Central memory CD8-positive, alpha-beta T cell (primary cell): ENCODE data around the gene SMIM22.

Source experiments
- ATAC-seq: fragments of 150-1000 bp; cut with Tn5 transposase; replicated peaks from 2 replicates; pipeline ENCODE4 v1.10.0; 2022; ENCODE audit warnings: mild to moderate bottlenecking, moderate FRiP score, moderate number of reproducible peaks; ENCODE audit not compliant: poor library complexity, severe bottlenecking; ENCODE audit errors: extremely low read depth
- DNase-seq, 2 donors: peaks; one replicate each; pipeline ENCODE4 v3.0.0; 2021; ENCODE audit warnings: low spot score in 2 of 2
- H3K27ac Mint-ChIP-seq: one replicate; pipeline ENCODE4 v1.8.0; 2022; ENCODE audit warnings: low read depth, mild to moderate bottlenecking, moderate library complexity, mixed read lengths
- H3K27me3 Mint-ChIP-seq: one replicate; pipeline ENCODE4 v1.8.0; 2022; ENCODE audit warnings: mixed read lengths
- H3K36me3 Mint-ChIP-seq: one replicate; pipeline ENCODE4 v1.8.0; 2022; ENCODE audit warnings: mild to moderate bottlenecking, moderate library complexity, mixed read lengths; ENCODE audit not compliant: insufficient read depth
- H3K4me1 Mint-ChIP-seq: one replicate; pipeline ENCODE4 v1.8.0; 2022; ENCODE audit warnings: mixed read lengths
- H3K4me3 Mint-ChIP-seq: one replicate; pipeline ENCODE4 v1.8.0; 2022; ENCODE audit warnings: mild to moderate bottlenecking, moderate library complexity, mixed read lengths
- H3K9me3 Mint-ChIP-seq: one replicate; pipeline ENCODE4 v1.8.0; 2022; ENCODE audit warnings: mixed read lengths

Gene SMIM22

GRCh38 chr16:4826526-4826925, 31.4 kb downstream of the SMIM22 start:
- Mint-ChIP-seq H3K9me3 (no peaks in the 10 kb centered on the region), H3K27me3 (no peaks in the 10 kb centered on the region), H3K36me3 (peaks cover 75% of the 10 kb centered on the region), H3K27ac (no peak overlapping the region), H3K4me1 (peaks cover 19% of the 10 kb centered on the region), H3K4me3 (no peak overlapping the region)
- ATAC-seq (no peak), DNase-seq (no peak)

- Mint-ChIP-seq H3K36me3 (peaks cover 74% of the 10 kb centered on the region), H3K4me1 (peaks cover 19% of the 10 kb centered on the region), H3K4me3 (no peak overlapping the region), H3K27ac (no peak overlapping the region), H3K9me3 (no peaks in the 10 kb centered on the region), H3K27me3 (no peaks in the 10 kb centered on the region)
- DNase-seq (no peak), ATAC-seq (no peak)
These were observed 31.8 kb downstream of the SMIM22 start for GRCh38 chr16:4826980-4827379.

DNA sequence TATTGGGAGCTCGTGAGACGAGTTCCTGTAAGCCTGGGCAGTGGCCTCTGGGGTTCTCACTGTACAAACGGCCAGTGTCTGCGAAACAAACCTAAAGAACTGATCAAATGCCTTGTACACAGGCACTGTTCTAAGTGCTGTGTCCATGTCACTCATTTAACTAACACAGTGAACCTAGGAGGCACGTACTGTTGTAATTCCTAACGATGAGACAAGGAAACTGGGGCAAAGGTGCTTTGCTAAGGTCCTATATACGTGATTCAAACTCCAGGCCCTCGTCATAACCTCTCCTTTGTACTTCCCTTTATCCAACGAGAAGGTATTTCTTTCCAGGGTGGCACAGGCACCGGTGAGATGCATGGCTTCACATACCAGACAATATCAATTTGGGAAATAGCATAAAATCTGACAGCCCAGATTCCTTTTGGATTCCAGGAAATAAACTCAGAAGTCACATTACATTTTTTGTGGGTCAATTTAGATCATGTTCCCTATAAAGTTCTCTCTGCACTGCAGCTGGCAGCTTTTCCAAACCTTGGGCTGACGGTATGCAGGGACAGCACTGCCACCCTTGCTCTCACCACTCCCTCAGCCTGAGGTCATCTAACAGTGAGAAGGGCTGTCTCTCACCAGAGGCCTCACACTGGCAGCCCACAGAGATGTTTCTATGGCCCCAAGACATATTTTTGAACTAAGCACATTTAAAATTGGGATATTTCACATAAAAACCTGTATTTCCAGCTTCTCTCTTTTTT, 33.6 kb downstream of the SMIM22 start:
- DNase-seq (no peak), ATAC-seq (no peak)
- H3K9me3 Mint-ChIP-seq: no peaks in the 10 kb centered on the region
- H3K27ac Mint-ChIP-seq: no peak overlapping the region
- no peaks in the 10 kb centered on the region for H3K27me3 Mint-ChIP-seq
- no peak overlapping the region for H3K4me3 Mint-ChIP-seq
- H3K36me3 Mint-ChIP-seq: peaks cover 67% of the 10 kb centered on the region
- peaks cover 19% of the 10 kb centered on the region for H3K4me1 Mint-ChIP-seq

DNA sequence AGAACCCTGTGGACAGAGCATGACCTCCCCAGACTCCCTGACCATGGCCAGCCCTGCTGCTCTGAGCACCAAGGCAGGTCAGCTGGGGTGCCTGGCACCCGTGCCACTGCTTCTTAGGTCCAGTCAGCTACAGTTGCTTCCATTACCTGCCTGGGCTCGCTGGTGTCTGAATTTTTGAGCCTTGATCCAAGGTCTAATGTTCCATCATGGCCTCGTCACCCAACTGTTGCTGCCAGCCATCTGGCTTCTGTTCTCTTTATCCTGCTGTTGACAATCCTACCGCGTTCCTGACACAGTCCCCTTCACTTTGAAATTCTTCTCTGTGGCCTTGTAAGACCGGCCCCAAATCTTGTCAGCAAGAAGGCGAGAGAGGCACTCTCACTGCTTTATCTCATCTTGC, 35.2 kb downstream of the SMIM22 start:
- ATAC-seq (no peak), DNase-seq (no peak)
- Mint-ChIP-seq H3K27ac (peak overlapping the region; percentile 27), H3K27me3 (no peaks in the 10 kb centered on the region), H3K4me3 (no peak overlapping the region), H3K9me3 (no peaks in the 10 kb centered on the region), H3K4me1 (peaks cover 11% of the 10 kb centered on the region), H3K36me3 (peaks cover 61% of the 10 kb centered on the region)

DNA sequence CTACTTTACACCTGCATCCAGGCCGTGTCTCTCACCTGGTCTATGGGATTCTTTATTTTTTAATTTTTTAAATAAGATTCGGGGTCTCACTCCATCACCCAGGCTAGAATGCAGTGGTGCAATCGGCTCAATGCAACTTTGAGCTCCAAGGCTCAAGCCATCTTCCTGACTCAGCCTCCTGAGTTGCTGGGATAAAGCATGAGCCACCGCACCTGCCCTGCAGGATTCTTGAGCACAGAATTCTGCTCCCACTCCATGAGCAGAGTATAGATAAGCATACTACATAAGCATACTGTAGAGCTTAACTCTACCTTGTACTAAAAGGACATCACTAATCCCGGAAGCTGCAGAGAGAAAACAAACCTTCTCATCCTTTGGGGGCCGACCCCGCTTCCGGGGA, 36.4 kb downstream of the SMIM22 start:
- Mint-ChIP-seq H3K4me1 (peaks cover 11% of the 10 kb centered on the region), H3K27ac (peak overlapping the region; percentile 27), H3K4me3 (no peak overlapping the region), H3K36me3 (peaks cover 60% of the 10 kb centered on the region), H3K27me3 (no peaks in the 10 kb centered on the region), H3K9me3 (no peaks in the 10 kb centered on the region)
- no peak for DNase-seq
- ATAC-seq: no peak

DNA sequence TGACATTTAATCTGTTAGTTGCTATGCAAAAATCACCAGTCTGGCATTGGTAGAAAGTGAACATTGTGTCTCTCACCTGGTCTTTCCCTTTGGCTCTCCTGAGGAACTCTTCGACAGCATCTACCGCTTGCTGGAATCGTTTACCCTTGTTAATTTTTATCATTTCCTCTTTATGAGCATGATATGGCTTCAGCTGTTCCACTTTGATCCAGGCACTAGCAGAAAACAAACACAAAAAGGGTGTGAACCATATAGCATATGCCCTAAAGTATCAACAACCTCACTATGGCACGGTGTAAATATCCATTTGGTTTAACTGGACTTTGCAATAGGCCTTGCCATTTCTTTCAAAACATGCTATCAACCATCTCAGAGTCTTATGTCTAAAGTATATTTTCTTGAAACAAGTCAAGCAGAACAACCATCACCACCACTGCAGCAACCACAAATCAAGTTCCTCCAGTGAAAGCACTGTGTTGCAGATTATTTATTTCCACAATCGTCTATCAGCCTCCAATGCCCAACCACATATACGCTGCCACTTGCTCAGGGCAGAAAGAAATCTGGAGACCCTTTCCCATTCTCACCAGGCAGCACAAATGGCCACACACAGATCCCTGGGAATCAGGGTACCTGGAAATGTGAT, 37.7 kb downstream of the SMIM22 start:
- Mint-ChIP-seq H3K27me3 (no peaks in the 10 kb centered on the region), H3K4me1 (peaks cover 11% of the 10 kb centered on the region), H3K36me3 (peaks cover 54% of the 10 kb centered on the region), H3K4me3 (no peak overlapping the region), H3K27ac (no peak overlapping the region), H3K9me3 (no peaks in the 10 kb centered on the region)
- DNase-seq (no peak), ATAC-seq (no peak)

DNA sequence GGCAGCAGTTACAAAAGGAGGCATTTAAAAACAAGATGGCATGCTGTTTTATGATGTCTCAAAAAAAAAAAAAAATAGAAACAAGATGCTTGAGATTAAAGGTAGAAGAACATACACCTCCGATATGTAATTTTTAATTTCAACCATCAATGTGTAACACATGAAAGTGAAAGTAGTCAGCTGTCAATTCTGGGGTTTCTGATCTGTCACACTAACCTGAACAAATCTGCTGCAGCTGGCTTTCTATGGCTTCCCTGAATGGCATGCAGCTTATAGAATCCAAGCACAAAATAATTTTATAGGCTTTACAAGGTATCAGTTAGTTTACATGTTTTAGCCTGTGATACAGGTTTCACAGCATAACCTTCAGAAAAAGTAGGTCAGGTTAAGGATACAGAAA, 38.4 kb downstream of the SMIM22 start:
- Mint-ChIP-seq H3K4me1 (peaks cover 11% of the 10 kb centered on the region), H3K36me3 (peaks cover 51% of the 10 kb centered on the region), H3K9me3 (no peaks in the 10 kb centered on the region), H3K27ac (no peak overlapping the region), H3K27me3 (no peaks in the 10 kb centered on the region), H3K4me3 (no peak overlapping the region)
- ATAC-seq (no peak), DNase-seq (no peak)

GRCh38 chr16:4836727-4837126, 41.6 kb downstream of the SMIM22 start:
- Mint-ChIP-seq H3K4me1 (peaks cover 9% of the 10 kb centered on the region), H3K27me3 (no peaks in the 10 kb centered on the region), H3K4me3 (no peak overlapping the region), H3K36me3 (peaks cover 50% of the 10 kb centered on the region), H3K27ac (peak overlapping the region; percentile 2), H3K9me3 (no peaks in the 10 kb centered on the region)
- no peak for DNase-seq
- ATAC-seq: no peak

GRCh38 chr16:4837733-4838501, 42.7 kb downstream of the SMIM22 start:
- peaks cover 9% of the 10 kb centered on the region for H3K4me1 Mint-ChIP-seq
- peaks cover 55% of the 10 kb centered on the region for H3K36me3 Mint-ChIP-seq
- H3K9me3 Mint-ChIP-seq: no peaks in the 10 kb centered on the region
- no peak for ATAC-seq
- DNase-seq: no peak
- no peaks in the 10 kb centered on the region for H3K27me3 Mint-ChIP-seq
- peak overlapping the region; percentile 2 for H3K27ac Mint-ChIP-seq
- H3K4me3 Mint-ChIP-seq: no peak overlapping the region

DNA sequence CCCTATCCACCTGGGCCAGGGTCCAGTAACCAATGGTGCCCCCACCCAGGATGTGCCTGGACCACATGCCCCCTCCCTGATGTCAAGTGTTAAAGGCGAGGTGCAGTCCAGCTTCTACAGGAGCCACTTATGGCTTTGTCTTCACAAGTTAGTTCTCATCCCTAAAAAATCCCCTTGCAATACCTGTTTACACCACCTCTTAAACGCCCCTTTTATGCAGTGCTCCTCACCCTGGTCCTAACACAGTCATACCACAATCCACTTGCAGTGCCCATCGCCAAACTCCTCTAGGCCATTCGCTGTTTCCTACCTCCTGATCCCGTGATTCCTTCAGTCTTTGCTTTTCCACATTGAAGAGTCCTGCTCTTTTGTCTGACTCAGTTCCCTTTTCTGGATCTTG, 44.8 kb downstream of the SMIM22 start:
- no peaks in the 10 kb centered on the region for H3K27me3 Mint-ChIP-seq
- H3K9me3 Mint-ChIP-seq: no peaks in the 10 kb centered on the region
- H3K4me3 Mint-ChIP-seq: no peak overlapping the region
- H3K27ac Mint-ChIP-seq: no peak overlapping the region
- ATAC-seq (no peak), DNase-seq (no peak)
- H3K4me1 Mint-ChIP-seq: peaks cover 9% of the 10 kb centered on the region
- peaks cover 62% of the 10 kb centered on the region for H3K36me3 Mint-ChIP-seq

- Mint-ChIP-seq H3K27ac (no peak overlapping the region), H3K27me3 (no peaks in the 10 kb centered on the region), H3K9me3 (no peaks in the 10 kb centered on the region), H3K4me3 (no peak overlapping the region), H3K4me1 (peaks cover 17% of the 10 kb centered on the region), H3K36me3 (peaks cover 61% of the 10 kb centered on the region)
- ATAC-seq: no peak
- DNase-seq: no peak
These were observed 45.8 kb downstream of the SMIM22 start for GRCh38 chr16:4840984-4841383.
